Measurements from ENCODE around the gene XIAP.
"Not testable (repeated sequence)": the region's sequence is repeated elsewhere in the genome, so short reads cannot be mapped to it uniquely, and the experiment has no call there.

Gene XIAP

DNA sequence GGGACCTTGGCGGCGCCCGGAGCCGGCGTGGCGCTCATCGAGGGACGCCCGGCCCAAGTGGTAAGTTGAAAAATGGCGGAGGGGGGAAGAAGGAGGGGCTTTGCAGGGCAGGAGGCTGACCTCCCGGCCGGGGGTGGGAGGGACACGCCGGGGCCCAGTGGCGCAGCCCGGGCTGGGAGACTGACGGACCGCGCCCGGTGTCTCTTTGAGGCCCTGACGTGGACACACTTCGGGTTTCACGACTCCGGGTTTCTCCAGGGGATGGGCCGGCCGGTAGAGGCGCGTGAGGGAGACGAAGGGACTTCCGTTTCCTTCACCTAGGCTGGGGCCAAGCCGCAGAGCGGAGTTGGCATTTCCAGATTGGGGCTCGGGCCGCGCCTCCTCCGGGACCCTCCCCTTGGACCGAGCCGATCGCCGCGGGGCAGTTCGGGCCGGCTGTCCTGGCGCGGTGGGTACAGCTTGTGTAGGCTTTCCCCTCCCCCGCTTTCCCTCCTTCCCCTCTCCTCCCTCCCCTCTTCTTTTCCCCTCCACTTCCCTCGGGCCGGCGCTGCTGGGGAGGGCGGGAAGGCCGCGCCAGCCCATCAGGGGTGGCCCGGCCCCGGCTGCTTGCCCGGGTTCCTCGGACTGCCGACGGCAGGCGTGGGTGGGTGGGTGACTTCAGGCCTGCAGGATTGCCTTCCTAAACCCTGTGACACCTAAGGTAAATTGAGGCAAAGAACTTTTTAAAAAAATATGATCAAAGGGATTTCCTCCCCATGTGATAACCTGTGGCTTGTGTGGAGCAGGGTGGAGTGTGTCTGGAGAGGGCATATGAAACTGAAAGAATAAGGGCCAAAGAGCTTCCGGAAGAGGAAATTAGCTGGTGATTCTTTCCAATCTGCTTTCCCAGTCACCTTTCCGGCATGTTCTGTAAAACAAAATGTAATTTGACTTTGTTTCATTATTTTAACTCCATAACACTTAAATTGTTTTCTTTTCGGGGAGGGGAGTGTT, at the start of gene XIAP:
Gene XIAP (plus strand): TSS at position 208 of the 993 bp plus-strand sequence. CDS start 25,610 bp downstream, outside the sequence.
- DNase-seq (ENCODE audit: low read depth in 1 of 2, low spot score in 1 of 2), result peak; percentile 29 to 37

DNA sequence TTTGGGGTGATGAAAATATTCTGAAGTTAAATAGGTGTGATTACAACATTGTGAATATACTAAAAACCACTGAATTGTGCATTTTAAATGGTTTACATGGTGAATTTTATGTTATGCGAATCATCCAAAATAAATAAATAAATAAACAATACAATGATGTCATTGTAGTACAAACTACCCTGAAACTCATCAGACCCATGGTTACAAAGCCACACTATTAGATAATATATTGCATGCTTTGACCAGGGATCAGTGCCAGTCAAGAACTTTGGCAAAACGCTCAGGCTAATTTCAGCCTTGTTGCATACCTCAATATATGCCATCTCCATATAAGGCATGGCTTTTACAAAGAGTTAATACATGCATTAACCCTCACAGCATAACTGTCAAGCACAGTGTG, 45.5 kb upstream of the XIAP start:
- no peak for DNase-seq (ENCODE audit: low read depth in 1 of 2, low spot score in 1 of 2)

DNA sequence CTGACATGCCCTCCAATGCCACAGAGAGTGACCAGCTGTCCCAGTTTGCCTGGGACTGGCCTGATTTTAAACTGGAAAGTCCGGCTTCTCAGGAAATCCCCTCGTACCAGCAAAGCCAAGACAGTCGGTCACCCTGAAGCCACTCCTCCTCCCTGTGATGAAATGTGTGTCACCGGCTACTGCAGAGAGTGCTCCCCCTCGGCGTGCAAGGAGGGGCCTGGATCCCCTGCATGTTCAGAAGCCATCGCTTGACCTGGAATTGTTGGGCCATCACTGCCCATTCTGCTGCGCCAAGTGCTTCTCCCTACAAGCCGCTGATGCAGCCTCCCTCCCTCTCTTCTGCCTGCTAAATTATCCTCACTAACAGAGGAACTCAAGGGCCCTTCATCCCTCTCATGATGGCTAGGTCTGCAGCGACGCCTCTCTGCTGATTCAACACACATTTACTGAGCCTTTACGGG, 44.9 kb upstream of the XIAP start:
- DNase-seq (ENCODE audit: low read depth in 1 of 2, low spot score in 1 of 2), result not testable (repeated sequence)

DNA sequence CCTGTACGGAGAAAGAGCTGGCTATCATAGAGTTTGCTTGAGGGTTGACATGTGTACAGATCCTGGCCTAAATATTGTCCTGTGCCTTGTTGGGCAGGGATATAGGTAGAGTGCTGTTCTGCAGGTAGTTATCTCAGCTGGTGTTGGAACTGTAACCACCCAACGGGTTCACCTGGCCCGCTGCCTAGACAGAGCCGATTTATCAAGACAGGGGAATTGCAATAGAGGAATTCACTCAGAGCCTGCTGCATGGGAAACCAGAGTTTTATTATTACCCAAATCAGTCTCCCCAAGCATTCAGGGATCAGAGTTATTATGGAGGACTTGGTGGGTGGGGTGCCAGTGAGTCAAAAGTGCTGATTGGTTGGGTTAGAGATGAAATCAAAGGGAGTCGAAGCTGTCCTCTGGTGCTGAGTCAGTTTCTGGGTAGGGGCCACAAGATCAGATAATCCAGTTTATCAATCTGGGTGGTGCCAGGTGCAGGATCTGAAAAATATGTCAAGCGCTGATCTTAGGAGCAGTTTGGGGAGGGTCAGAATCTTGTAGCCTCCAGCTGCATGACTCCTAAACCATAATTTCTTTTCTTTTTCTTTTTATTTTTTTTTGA, 42.5 kb upstream of the XIAP start:
- no peak for DNase-seq (ENCODE audit: low read depth in 1 of 2, low spot score in 1 of 2)

DNA sequence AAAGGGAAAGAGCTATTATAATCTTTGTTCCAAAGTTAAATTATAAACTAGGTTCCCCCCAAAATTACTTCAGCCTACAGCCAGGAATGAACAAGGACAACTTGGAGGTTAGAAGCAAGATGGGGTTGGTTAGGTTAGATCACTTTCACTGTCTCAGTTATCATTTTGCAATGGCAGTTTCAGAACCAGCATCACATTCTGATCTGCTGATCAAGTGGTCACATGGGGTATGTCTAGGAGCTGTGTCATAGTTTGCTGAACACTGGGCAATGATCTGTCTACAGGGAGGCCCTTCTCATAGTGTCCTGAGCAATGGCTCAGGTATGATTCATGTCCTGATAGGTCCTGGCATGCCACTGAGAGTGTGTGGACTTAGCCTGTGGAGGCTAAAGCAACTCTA, 41.6 kb upstream of the XIAP start:
- DNase-seq (ENCODE audit: low read depth in 1 of 2, low spot score in 1 of 2), result no peak

DNA sequence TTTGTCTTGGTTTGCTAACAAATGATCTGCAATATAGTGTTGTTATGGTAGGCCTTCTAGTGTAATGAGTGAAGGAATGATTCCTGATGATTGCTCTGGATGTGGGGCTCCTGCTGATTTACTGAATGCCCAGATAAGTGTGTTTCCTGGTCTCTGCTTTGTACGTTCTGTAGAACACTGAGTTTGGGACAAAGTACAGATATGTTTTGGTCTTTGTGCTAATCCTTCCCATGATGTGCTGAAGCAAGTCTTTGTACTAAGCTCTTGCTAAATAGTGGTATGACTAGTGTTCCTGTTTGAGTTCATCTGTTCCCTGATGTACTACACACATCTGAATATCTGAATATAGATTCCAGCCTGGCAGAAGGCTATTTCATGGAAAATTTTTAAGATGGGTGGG, 36.9 kb upstream of the XIAP start:
- no peak for DNase-seq (ENCODE audit: low read depth in 1 of 2, low spot score in 1 of 2)

DNA sequence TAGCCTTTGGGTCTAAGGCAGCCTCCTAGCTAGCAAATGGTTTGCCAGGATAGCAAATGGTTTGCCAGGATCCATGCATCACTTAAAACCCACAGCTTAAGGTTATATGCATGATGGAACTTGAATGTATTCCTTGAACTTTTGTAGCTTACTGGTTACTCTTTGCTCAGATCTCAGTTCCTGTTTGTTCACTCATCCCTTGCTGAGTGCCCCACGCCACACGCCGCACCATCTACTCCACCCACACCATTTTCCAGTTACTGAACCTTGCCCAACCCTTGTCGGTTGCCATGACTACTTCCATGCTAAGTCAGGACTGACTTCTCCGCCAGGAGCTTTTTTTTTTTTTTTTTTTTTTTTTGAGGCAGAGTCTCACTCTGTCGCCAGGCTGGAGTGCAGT, 29.5 kb upstream of the XIAP start:
- DNase-seq (ENCODE audit: low read depth in 1 of 2, low spot score in 1 of 2), result no peak

DNA sequence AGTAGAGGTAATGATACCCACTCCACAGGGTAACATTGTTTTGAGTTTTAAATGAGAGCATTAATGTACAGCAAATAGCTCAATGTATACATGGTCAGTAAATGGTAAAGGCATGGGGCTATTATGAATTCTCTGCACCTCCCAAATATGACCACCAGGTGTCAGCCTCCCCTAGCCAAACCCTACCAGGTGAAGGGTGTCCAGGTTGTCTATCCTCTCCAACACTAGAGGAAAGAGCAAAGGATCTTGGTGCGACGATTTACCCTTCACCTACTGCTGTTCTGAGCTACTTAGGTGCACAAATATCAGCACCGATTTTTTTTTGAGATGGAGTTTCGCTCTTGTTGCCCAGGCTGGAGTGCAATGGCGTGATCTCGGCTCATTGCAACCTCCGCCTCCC, 26.5 kb upstream of the XIAP start:
- peak in 1 of 2 donors; percentile 15 for DNase-seq (ENCODE audit: low read depth in 1 of 2, low spot score in 1 of 2)

DNA sequence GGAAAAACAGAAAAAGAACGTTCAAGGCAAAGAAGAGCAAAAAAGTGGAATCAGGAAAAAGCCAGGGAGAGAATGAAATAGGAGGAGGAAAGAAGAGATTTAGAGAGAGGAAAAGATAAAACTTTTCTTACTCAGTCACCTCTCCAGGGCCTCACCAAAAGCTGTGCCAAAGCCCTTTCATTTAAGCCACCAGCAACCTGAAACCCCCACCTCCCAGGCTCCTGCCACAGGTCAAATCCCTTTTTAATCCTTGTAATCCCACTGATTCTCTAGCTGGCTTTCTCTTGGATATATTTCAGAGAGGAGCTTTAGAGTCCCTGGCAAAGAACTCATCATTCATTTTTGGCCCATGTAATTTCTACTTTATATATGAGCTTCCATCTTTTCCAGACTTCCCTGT, 25.7 kb upstream of the XIAP start:
- DNase-seq (ENCODE audit: low read depth in 1 of 2, low spot score in 1 of 2), result no peak

DNA sequence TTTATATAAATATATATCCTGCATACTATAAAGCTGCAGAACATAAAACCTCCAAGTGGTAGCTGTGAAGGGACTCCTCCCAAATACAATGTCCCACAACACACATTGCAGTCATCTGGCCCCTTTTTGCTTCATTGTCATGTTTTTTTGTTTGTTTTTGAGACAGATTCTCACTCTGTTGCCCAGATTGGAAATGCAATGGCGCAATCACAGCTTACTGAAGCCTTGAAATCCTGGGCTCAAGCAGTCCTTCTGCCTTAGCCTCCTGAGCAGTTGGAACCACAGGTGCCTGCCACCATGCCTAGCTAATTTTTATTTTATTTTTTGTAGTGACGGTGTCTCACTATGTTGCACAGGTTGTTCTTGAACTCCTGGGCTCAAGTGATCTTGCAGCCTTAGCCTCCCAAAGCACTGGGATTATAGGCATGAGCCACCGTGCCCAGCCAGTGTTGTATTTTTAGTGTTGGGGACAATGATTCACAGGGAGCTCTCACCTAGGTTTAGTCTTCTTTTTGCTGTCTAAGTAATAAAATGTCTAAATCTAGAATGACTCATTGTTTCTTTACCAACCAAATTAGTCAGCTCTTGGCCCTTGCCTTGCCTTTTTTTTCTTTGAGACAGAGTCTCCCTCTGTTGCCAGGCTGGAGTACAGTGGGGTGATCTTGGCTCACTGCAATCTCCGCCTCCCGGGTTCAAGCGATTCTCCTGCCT, 24.0 kb upstream of the XIAP start:
- no peak for DNase-seq (ENCODE audit: low read depth in 1 of 2, low spot score in 1 of 2)

DNA sequence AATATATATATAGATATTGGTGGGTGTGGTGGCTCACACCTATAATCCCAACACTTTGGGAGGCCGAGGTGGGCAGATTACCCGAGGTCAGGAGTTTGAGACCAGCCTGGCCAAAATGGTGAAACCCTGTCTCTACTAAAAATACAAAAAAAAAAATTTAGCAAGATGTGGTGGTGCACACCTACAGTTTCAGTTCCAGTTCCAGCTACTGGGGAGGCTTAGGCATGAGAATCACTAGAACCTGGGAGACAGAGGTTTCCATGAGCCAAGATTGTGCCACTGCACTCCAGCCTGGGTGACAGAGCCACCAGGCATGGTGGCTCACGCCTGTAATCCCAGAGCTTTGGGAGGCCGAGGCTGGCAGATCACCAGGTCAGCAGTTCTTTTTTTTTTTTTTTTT, 14.7 kb upstream of the XIAP start:
- DNase-seq (ENCODE audit: low read depth in 1 of 2, low spot score in 1 of 2), result not testable (repeated sequence)

DNA sequence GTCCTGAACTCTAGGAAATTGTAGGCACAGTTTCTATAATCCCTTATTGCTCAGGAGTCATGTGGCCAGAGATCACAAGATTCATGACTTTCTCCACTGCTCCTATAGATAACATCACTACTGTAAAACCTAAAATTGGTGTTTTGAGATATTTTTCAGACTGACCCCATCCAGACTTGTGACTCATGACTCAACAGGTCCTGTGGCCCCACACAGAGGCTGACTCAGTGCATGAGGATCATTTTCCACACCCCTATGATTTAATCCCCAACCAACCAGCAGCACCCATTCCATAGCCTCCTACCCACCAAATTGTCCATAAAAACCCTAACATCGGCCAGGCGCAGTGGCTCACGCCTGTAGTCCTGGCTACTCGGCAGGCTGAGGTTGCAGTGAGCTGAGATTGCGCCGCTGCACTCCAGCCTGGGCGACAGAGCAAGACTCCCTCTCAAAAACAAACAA, 13.2 kb upstream of the XIAP start:
- no peak for DNase-seq (ENCODE audit: low read depth in 1 of 2, low spot score in 1 of 2)

DNA sequence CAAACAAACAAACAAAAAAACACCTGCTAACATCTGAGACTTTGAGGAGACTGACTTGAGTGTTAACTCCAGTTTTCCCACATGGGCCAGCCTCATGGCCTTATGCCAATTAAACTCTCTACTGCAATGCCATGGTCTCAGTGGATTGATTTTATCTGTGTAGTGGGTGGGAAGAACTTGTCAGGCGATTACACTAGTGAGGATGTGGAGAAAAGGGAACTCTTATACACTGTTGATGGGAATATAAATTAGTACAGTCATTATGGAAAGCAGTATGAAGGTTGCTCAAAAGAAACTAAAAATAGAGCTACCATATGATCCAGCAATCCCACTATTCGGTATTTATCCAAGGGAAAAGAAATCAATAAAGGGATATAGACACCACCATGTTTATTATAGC, 12.8 kb upstream of the XIAP start:
- DNase-seq (ENCODE audit: low read depth in 1 of 2, low spot score in 1 of 2), result no peak

DNA sequence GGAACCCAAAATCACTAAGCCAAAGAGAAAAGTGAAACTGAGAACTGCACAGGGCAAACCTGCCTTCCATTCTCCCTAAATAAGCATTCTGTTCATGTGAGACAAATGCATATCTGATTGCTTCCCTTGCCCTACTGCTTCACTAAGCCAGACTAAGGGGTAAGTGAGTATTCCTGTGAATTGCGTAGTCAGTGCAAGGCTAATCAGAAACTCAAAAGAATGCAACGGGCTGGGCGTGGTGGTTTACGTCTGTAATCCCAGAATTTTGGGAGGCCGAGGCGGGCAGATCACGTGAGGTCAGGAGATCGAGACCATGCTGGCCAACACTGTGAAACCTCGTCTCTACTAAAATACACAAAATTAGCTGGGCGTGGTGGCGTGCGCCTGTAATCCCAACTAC, 10.8 kb upstream of the XIAP start:
- DNase-seq (ENCODE audit: low read depth in 1 of 2, low spot score in 1 of 2), result no peak

DNA sequence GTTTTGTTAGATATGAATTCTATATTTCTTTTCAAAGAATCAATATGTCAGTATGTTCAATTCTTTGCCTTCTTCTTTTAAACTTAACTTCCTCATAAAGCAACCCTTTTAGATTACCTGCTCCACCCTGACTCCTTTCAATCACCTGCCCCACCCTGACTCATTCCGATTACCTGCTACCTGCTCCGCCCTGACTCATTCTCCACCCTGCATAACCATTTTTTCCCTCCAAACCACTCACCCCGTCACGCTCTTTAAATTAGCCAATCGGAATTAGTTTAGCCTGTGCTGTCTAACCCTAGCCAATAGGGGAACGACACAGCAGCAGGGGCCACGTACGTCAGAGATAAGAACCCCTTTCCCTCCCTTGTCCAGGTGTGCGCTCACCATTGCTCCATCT, 9.9 kb upstream of the XIAP start:
- DNase-seq (ENCODE audit: low read depth in 1 of 2, low spot score in 1 of 2), result not testable (repeated sequence)

DNA sequence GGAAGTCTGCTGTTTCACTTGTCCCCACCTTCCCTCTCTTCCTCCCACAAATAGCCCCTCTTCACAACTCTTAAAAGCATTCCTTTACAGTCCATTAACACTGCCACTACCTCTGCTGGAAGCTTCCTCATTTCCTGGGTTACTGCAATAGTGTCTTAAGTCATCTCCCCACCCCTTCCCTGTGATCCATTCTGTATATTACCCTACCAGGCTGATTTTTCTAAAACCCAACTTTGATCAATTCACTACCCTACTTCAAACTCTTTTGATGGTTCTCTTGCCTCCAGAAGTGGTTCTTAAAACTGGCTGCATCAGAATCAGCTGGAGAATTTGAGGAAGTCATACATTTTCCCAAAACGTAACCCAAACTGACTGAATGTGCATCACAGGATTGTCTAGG, 8.8 kb upstream of the XIAP start:
- no peak for DNase-seq (ENCODE audit: low read depth in 1 of 2, low spot score in 1 of 2)

DNA sequence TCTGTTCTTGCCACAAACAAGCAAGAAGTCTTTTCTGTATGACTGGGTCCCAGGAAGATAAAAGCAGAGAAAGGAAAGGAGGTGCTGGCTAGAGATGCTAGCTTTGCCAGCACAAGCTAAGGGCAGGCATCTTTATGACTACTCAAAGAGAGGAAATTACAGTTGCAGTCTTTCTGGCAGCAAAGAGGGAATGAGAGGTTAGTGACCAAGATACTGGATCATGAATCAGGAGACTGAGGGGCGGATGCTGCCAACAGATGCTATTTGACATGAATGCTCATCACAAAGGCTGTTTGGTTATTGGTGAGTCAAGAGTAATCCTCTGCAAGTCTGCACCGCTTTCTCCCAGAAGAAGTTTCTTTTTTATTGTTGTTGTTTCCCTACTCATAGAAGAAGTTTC, 5.5 kb upstream of the XIAP start:
- no peak for DNase-seq (ENCODE audit: low read depth in 1 of 2, low spot score in 1 of 2)

DNA sequence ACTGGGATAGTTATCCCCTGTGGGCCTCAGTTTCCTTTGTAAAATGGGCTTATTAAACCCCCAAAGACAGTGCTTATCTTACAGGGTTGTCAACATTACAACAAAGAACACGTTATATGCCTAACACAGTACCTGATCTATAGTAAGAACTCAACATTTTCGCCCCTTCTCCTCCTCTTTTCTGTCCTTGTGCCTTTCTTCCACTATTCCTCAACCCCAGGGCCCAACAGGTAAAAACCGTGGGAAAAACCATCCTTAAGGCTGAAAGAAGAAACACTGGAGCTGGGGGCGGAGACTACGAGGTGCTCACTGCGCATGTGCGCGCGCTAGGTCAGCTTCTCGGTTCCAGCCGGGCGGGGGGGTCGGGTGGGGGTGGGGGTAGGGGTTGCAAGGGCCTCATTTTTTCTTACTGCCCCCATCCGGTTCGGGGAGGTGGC, 426 bp upstream of the XIAP start:
- peak; percentile 25 to 26 for DNase-seq (ENCODE audit: low read depth in 1 of 2, low spot score in 1 of 2)

DNA sequence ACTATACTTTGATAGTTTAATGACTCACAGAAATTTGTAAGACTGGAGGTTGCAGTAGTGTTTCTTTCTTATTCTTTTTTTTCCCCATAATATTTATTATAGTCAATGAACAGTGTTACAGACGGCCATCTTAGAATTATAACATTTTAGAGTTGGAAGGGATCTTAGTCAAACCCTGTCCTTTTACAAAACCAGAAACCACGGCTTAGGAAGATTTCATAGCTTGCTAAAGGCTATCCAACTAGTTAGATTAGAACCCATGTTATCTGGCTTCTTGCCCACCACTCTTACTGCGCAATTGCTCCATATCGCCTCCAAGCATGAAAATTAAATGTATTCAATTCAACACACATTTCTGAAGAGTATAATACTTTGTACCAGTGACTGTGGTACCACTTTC, 1.1 kb downstream of the XIAP start:
- no peak for DNase-seq (ENCODE audit: low read depth in 1 of 2, low spot score in 1 of 2)

DNA sequence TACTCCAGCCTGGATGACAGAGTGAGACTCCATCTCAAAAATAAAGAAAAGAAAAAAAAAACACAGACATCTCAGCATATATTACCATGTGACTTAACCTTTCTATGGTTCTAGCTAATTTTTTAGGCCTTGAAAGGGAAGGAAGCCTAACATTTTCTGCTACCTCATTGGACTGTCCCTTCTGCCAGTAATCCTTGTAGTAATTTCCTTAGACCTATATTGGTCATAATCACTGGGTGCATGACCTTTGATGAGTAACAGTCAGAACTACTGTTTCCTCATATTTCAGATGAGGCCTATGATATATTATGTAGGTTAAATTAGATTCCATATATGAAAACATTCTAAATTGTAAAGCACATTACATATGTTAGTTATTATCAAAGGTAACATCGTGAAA, 9.6 kb downstream of the XIAP start:
- no peak for DNase-seq (ENCODE audit: low read depth in 1 of 2, low spot score in 1 of 2)

DNA sequence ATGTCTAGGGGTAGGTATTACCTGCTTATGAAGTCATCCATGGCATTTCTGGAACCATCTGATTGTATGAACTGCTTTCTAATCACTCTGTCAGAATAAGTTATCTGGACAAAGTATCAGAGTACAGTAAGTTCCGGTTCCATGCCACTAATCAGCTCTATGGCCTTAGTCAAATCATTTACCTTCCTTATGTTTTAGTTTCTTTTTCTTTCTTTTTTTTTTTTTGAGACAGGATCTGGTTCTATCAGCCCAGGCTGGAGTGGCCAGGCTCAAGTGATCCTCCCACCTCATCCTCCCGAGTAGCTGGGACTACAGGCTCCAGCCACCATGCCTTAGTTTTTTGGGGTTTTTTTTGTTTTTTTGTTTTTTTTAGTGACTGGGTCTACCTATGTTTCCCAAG, 11.5 kb downstream of the XIAP start:
- no peak for DNase-seq (ENCODE audit: low read depth in 1 of 2, low spot score in 1 of 2)

DNA sequence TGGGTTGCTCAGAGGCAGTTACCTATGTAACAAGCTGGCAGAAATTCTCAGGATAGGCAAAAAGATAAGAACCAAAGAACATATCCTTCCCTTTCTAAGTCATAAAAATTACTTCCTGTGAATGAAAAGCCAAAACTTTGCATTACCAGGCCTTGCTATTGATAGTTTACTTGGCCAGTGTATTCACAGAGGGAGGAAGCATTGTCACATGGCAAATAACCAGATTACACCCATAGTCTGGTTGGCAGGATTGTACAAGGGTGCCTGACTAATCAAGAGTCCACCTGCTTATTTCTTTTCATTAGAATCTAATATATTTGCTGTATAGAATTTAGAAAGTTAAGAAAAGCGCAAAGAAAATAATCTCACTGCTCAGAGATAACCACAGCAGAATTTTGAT, 14.1 kb downstream of the XIAP start:
- no peak for DNase-seq (ENCODE audit: low read depth in 1 of 2, low spot score in 1 of 2)
